ENCODE data around the gene C9orf72.

C9orf72 gene

DNA sequence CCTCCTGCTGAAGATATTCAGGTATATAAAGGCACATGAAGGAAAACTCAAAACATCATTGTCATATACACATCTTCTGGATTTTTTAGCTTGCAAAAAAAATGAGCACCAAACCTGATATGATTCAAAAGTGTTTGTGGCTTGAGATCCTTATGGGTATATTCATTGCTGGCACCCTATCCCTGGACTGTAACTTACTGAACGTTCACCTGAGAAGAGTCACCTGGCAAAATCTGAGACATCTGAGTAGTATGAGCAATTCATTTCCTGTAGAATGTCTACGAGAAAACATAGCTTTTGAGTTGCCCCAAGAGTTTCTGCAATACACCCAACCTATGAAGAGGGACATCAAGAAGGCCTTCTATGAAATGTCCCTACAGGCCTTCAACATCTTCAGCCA is 49.0 kb downstream of the C9orf72 start, which contains the start of gene IFNK:
TSS of gene IFNK (plus strand) at position 55 of the 400 bp plus-strand sequence. CDS start at position 102, 47 bp downstream.
- no peak within 1 kb of the TSS for H3K9ac ChIP-seq
- H3K4me1 ChIP-seq = no peaks in the 10 kb centered on the region
- no peaks in the 10 kb centered on the region for H3K27me3 ChIP-seq (ENCODE audit: control insufficient read depth, insufficient read depth, low read length)
- no peaks in the 10 kb centered on the region for H3K36me3 ChIP-seq (ENCODE audit: control insufficient read depth, insufficient read depth, low read length)
- H3K27ac ChIP-seq = no peak within 1 kb of the TSS
- no peak within 1 kb of the TSS for H2AFZ ChIP-seq
- TF ChIP-seq, protein P1, sequence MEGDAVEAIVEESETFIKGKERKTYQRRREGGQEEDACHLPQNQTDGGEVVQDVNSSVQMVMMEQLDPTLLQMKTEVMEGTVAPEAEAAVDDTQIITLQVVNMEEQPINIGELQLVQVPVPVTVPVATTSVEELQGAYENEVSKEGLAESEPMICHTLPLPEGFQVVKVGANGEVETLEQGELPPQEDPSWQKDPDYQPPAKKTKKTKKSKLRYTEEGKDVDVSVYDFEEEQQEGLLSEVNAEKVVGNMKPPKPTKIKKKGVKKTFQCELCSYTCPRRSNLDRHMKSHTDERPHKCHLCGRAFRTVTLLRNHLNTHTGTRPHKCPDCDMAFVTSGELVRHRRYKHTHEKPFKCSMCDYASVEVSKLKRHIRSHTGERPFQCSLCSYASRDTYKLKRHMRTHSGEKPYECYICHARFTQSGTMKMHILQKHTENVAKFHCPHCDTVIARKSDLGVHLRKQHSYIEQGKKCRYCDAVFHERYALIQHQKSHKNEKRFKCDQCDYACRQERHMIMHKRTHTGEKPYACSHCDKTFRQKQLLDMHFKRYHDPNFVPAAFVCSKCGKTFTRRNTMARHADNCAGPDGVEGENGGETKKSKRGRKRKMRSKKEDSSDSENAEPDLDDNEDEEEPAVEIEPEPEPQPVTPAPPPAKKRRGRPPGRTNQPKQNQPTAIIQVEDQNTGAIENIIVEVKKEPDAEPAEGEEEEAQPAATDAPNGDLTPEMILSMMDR (IDR thresholded peaks at IDR 0.05) = no peak
- no peak within 1 kb of the TSS for H3K4me3 ChIP-seq (ENCODE audit: low read depth, low read length)
- H3K4me2 ChIP-seq (ENCODE audit: low read length) = no peak within 1 kb of the TSS
- H3K9me3 ChIP-seq (ENCODE audit: control insufficient read depth, low read length) = no peaks in the 10 kb centered on the region
- no peaks in the 10 kb centered on the region for H3K79me2 ChIP-seq

DNA sequence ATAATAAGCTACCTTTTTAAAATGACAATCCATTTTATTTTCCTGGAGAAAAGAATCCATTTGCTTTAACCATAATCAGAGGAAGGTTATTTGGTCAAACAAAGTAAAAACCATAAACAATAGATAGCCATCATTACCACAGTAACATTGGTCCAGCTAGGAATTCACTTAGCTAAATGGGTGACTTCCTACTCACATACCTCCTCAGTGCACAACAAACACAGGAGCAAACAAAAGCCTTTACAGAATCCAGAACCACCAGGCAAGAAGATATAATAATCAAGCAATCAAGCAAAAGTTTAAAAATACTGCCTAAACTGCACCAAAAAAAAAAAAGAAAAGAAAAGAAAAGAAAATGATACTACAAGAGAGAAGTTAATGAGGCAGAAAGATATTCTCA is 50.1 kb downstream of the C9orf72 start:
- H3K4me1 ChIP-seq = no peaks in the 10 kb centered on the region
- H3K36me3 ChIP-seq (ENCODE audit: control insufficient read depth, insufficient read depth, low read length) = no peaks in the 10 kb centered on the region
- H3K9me3 ChIP-seq (ENCODE audit: control insufficient read depth, low read length) = no peaks in the 10 kb centered on the region
- TF ChIP-seq, protein P1 (IDR thresholded peaks at IDR 0.05) = no peak
- H3K9ac ChIP-seq = no peak overlapping the region
- no peak overlapping the region for H3K4me2 ChIP-seq (ENCODE audit: low read length)
- no peak overlapping the region for H3K27ac ChIP-seq
- H2AFZ ChIP-seq = no peak overlapping the region
- no peaks in the 10 kb centered on the region for H3K79me2 ChIP-seq
- H3K27me3 ChIP-seq (ENCODE audit: control insufficient read depth, insufficient read depth, low read length) = no peaks in the 10 kb centered on the region
- no peak overlapping the region for H3K4me3 ChIP-seq (ENCODE audit: low read depth, low read length)

DNA sequence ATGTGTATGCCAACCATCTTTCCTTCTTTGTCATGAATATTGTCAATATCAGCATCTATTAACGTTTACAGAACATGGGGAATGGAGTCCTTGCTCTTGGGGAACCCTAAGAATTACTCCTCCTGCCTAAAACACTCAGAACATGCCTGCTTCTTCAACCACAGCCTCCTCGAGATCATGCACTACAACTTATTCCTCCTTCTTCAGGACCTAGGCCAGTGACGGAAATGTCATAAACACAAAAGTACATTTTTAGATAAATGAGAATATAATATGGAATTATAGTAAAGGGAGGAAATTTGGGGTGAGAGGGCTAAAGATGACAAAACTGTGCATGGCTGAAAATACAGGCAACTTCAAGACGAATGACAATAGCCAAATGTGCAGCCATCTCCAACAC is 52.3 kb downstream of the C9orf72 start:
- TF ChIP-seq, protein P1 (IDR thresholded peaks at IDR 0.05) = no peak
- no peaks in the 10 kb centered on the region for H3K9me3 ChIP-seq (ENCODE audit: control insufficient read depth, low read length)

DNA sequence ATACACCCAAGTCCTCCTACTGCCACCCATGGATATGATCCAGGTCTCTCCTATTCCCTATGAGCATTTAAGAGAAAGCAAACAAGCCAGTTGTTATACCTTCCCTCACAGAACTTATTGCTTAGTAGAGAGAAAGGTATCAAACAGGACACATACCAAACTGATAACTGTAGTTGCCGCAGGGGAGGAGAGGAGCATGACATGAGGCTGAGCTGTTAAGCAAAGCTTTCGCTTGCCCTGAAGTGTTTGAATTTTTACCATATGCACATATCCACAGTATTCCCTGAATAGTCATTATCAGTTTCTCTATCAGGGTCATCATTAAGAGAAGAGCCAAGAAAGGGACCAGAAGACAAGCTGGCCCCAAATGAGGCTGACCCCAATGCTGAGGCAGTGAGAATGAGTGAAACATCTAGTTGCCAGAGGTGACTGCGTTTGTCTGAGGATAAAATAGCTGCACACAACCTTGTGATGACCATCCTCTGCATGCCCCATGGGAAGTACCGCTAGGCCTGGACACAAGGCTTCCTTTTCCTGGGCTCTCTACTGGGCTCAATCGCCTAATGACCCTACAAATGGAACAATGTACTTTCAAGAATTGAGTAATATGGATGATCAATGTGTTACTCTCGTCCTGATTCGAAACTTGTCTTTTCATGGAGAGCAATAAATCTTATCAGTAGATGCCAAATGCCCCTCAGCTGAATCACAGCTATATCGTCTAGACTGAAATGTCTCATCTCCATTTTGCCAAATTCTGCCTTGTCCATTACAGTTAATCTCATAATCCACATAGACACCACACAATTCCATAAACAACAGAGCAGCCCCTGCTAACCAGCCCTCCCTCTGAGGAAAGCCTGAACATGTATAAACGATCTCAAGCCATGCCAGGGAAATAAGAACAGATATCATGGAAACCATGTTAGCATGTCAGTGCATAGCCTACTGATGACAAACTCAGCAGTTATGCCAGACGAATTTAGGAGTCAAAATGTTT is 53.5 kb downstream of the C9orf72 start:
- Histone ChIP-seq H2AFZ (no peak overlapping the region), H3K27me3 (ENCODE audit: control insufficient read depth, insufficient read depth, low read length) (no peaks in the 10 kb centered on the region), H3K4me1 (no peaks in the 10 kb centered on the region), H3K79me2 (no peaks in the 10 kb centered on the region), H3K4me3 (ENCODE audit: low read depth, low read length) (no peak overlapping the region), H3K27ac (no peak overlapping the region), H3K9me3 (ENCODE audit: control insufficient read depth, low read length) (no peaks in the 10 kb centered on the region), H3K9ac (no peak overlapping the region), H3K36me3 (ENCODE audit: control insufficient read depth, insufficient read depth, low read length) (no peaks in the 10 kb centered on the region), H3K4me2 (ENCODE audit: low read length) (no peak overlapping the region)
- TF ChIP-seq, protein P1 (IDR thresholded peaks at IDR 0.05) = no peak

More for the DNA sequence above, 52.3 kb downstream of the C9orf72 start:
- Histone ChIP-seq H3K36me3 (ENCODE audit: control insufficient read depth, insufficient read depth, low read length) (no peaks in the 10 kb centered on the region), H3K27me3 (ENCODE audit: control insufficient read depth, insufficient read depth, low read length) (no peaks in the 10 kb centered on the region), H3K9ac (no peak overlapping the region), H3K27ac (no peak overlapping the region), H3K4me2 (ENCODE audit: low read length) (no peak overlapping the region), H3K4me1 (no peaks in the 10 kb centered on the region), H3K4me3 (ENCODE audit: low read depth, low read length) (no peak overlapping the region), H3K79me2 (no peaks in the 10 kb centered on the region), H2AFZ (no peak overlapping the region)
